Lung (tissue), 12 donors: ENCODE measurements around the gene ITPRIPL2. TPM values are rescaled to one million over a fixed set of nuclear protein-coding genes. Genes with fewer than 3 reads are reported as not detected.

ENCODE experiments used
- ATAC-seq: fragments of 200-7000 bp; cut with Tn5 transposase; one replicate; pipeline ENCODE4 v1.9.1; 2020; ENCODE audit warnings: moderate number of reproducible peaks; ENCODE audit not compliant: insufficient read depth, low FRiP score
- DNase-seq, 3 donors: peaks; one replicate each; pipeline ENCODE4 v3.0.0-alpha.2; 2013 to 2017
- H3K27ac ChIP-seq, 2 donors: one replicate each; pipeline ENCODE4 v1.5.1; 2013; ENCODE audit warnings: mild to moderate bottlenecking in 2 of 2, moderate library complexity in 2 of 2, control low read depth in 1 of 2, inconsistent platforms in 1 of 2, low read depth in 1 of 2, low read length in 1 of 2
- H3K27me3 ChIP-seq, 3 donors: one replicate each; pipeline ENCODE4 v1.5.1; 2013; ENCODE audit warnings: low read length in 2 of 3; ENCODE audit not compliant: control insufficient read depth in 3 of 3, insufficient read depth in 3 of 3
- H3K36me3 ChIP-seq, 4 donors: one replicate each; pipeline ENCODE4 v1.5.1; 2013; ENCODE audit warnings: low read length in 4 of 4, mild to moderate bottlenecking in 1 of 4, moderate library complexity in 1 of 4; ENCODE audit not compliant: control insufficient read depth in 4 of 4, insufficient read depth in 4 of 4
- H3K4me1 ChIP-seq, 5 donors: one replicate each; pipeline ENCODE4 v1.5.1; 2013; ENCODE audit warnings: low read length in 5 of 5, mild to moderate bottlenecking in 2 of 5, moderate library complexity in 1 of 5; ENCODE audit not compliant: control insufficient read depth in 5 of 5, insufficient read depth in 5 of 5
- H3K4me3 ChIP-seq: one replicate; pipeline ENCODE4 v1.5.1; 2013; ENCODE audit warnings: mild to moderate bottlenecking, control low read depth, moderate library complexity
- H3K9ac ChIP-seq, 2 donors: one replicate each; pipeline ENCODE4 v1.5.1; 2013; ENCODE audit warnings: low read length in 2 of 2, control low read depth in 1 of 2; ENCODE audit not compliant: insufficient read depth in 1 of 2
- H3K9me3 ChIP-seq, 4 donors: one replicate each; pipeline ENCODE4 v1.5.1; 2013; ENCODE audit warnings: low read length in 3 of 4, mild to moderate bottlenecking in 1 of 4, moderate library complexity in 1 of 4; ENCODE audit not compliant: control insufficient read depth in 4 of 4, insufficient read depth in 3 of 4
- CTCF ChIP-seq: IDR thresholded peaks from 2 replicates; pipeline ENCODE4 v1.5.1; 2012; ENCODE audit warnings: mild to moderate bottlenecking; ENCODE audit errors: control extremely low read depth, extremely low read depth
- WGBS, 2 donors: extraction: QIAGEN DNeasy Blood & Tissue Kit; methylation state at CpG; one replicate each; pipeline ENCODE4 v1.1.7; 2013; 5-methylcytosine and 5-hydroxymethylcytosine counted together
- polyA plus RNA-seq, 2 donors: library from polyadenylated mRNA; stranded (reverse); fragments of 200-250 nt; gene quantifications; one replicate each; pipeline ENCODE4 v1.2.1, GENCODE V29; 2013
- total RNA-seq, 2 donors: library from RNA; depleted of rRNA in 1 of 2; stranded (reverse); fragments of >200 nt in 1 of 2; gene quantifications; one replicate each; pipeline ENCODE4 v1.2.1, GENCODE V29; 2014 to 2021
- donor health status: control.
- donor health status: control.
- donor health status: Bipolar disorder and iron deficiency.
- donor health status: healthy.
- donor health status: DM: yes; HTN: yes; CAD: no.

The ITPRIPL2 gene
- total and polyA plus RNA-seq, 4 donors = 12.4 to 86.3 (median 28.3) TPM

- no peak for TF ChIP-seq CTCF
- Histone ChIP-seq H3K9me3 (peaks cover 0 to 2% (median 0%) of the 10 kb centered on the region in 4 donors), H3K4me3 (no peak overlapping the region), H3K27me3 (no peaks in the 10 kb centered on the region), H3K4me1 (no peaks in the 10 kb centered on the region), H3K9ac (no peak overlapping the region), H3K27ac (no peak overlapping the region), H3K36me3 (no peaks in the 10 kb centered on the region)
- no peak for DNase-seq
- no peak for ATAC-seq
- WGBS, 2 donors = 95 to 96% methylated on average over 5 of the region's 5 CpGs
Observed at GRCh38 chr16:19148189-19148588, 34.4 kb downstream of the ITPRIPL2 start.

GRCh38 chr16:19151310-19151709, 37.5 kb downstream of the ITPRIPL2 start:
- no peaks in the 10 kb centered on the region for H3K36me3 ChIP-seq
- H3K4me1 ChIP-seq = no peaks in the 10 kb centered on the region
- 64 to 79% methylated on average over 2 of the region's 2 CpGs for WGBS, 2 donors
- no peak overlapping the region for H3K9ac ChIP-seq
- no peak overlapping the region for H3K27ac ChIP-seq
- no peaks in the 10 kb centered on the region for H3K27me3 ChIP-seq
- no peak overlapping the region for H3K4me3 ChIP-seq
- TF ChIP-seq CTCF = no peak
- no peak for ATAC-seq
- no peak for DNase-seq
- H3K9me3 ChIP-seq = peaks cover 0 to 4% (median 3%) of the 10 kb centered on the region in 4 donors

- no peak overlapping the region for H3K27ac ChIP-seq
- TF ChIP-seq CTCF = no peak
- no peaks in the 10 kb centered on the region for H3K4me1 ChIP-seq
- peaks cover 0 to 4% (median 3%) of the 10 kb centered on the region in 4 donors for H3K9me3 ChIP-seq
- H3K4me3 ChIP-seq = no peak overlapping the region
- DNase-seq (no peak), ATAC-seq (no peak)
- 87 to 96% methylated on average over 1 of the region's 1 CpG for WGBS, 2 donors
- H3K27me3 ChIP-seq = no peaks in the 10 kb centered on the region
- no peak overlapping the region for H3K9ac ChIP-seq
- H3K36me3 ChIP-seq = no peaks in the 10 kb centered on the region
Observed at GRCh38 chr16:19152042-19152441, 38.3 kb downstream of the ITPRIPL2 start.

GRCh38 chr16:19153876-19154275, 40.1 kb downstream of the ITPRIPL2 start:
- no peak for ATAC-seq
- no peak for DNase-seq
- WGBS, 2 donors = 86 to 90% methylated on average over 4 of the region's 4 CpGs
- Histone ChIP-seq H3K36me3 (no peaks in the 10 kb centered on the region), H3K27ac (no peak overlapping the region), H3K4me3 (no peak overlapping the region), H3K9me3 (peaks cover 0 to 4% (median 2%) of the 10 kb centered on the region in 4 donors), H3K9ac (no peak overlapping the region), H3K4me1 (no peaks in the 10 kb centered on the region), H3K27me3 (no peaks in the 10 kb centered on the region)
- no peak for TF ChIP-seq CTCF
